Measurements from ENCODE around the gene TFF1.

TFF1 gene

GRCh38 chr21:42338729-42339715 is 27.3 kb downstream of the TFF1 start:
- TF ChIP-seq TOX (CRISPR knock-in tag; IDR thresholded peaks at IDR 0.05; ENCODE audit: borderline replicate concordance) (no peak), ZNF565 (CRISPR knock-in tag; conservative IDR thresholded peaks at IDR 0.05; ENCODE audit: low read depth) (no peak), ZNF70 (CRISPR knock-in tag; IDR thresholded peaks at IDR 0.05) (no peak), SNAI2 (CRISPR knock-in tag; IDR thresholded peaks at IDR 0.05) (no peak), TCF4 (CRISPR knock-in tag; IDR thresholded peaks at IDR 0.05; ENCODE audit: borderline replicate concordance) (no peak), RARB (CRISPR knock-in tag; IDR thresholded peaks at IDR 0.05) (no peak), CREB5 (CRISPR knock-in tag; IDR thresholded peaks at IDR 0.05; ENCODE audit: low read depth) (no peak), ZC3H10 (CRISPR knock-in tag; IDR thresholded peaks at IDR 0.05) (no peak), ISL1 (CRISPR knock-in tag; IDR thresholded peaks at IDR 0.05) (no peak), ZNF8 (CRISPR knock-in tag; IDR thresholded peaks at IDR 0.05) (no peak), CSRNP3 (CRISPR knock-in tag; IDR thresholded peaks at IDR 0.05) (no peak), OSR1 (CRISPR knock-in tag; IDR thresholded peaks at IDR 0.05) (no peak), PATZ1 (CRISPR knock-in tag; IDR thresholded peaks at IDR 0.05; ENCODE audit: borderline replicate concordance) (no peak), PPARA (CRISPR knock-in tag; IDR thresholded peaks at IDR 0.05; ENCODE audit: borderline replicate concordance) (no peak), POU6F1 (CRISPR knock-in tag; IDR thresholded peaks at IDR 0.05; ENCODE audit: borderline replicate concordance, low read depth) (no peak), ZFP30 (CRISPR knock-in tag; IDR thresholded peaks at IDR 0.05) (no peak), GLIS3 (CRISPR knock-in tag; IDR thresholded peaks at IDR 0.05) (no peak), BACH2 (CRISPR knock-in tag; IDR thresholded peaks at IDR 0.05; ENCODE audit: borderline replicate concordance) (no peak), ESRRG (CRISPR knock-in tag; IDR thresholded peaks at IDR 0.05) (no peak), TSHZ2 (CRISPR knock-in tag; IDR thresholded peaks at IDR 0.05) (no peak)
- ATAC-seq, result no peak

- no peak for ATAC-seq
- TF ChIP-seq PPARA (CRISPR knock-in tag; IDR thresholded peaks at IDR 0.05; ENCODE audit: borderline replicate concordance) (no peak), TOX (CRISPR knock-in tag; IDR thresholded peaks at IDR 0.05; ENCODE audit: borderline replicate concordance) (no peak), ZFP3 (CRISPR knock-in tag; IDR thresholded peaks at IDR 0.05) (no peak), GLIS3 (CRISPR knock-in tag; IDR thresholded peaks at IDR 0.05) (no peak), PATZ1 (CRISPR knock-in tag; IDR thresholded peaks at IDR 0.05; ENCODE audit: borderline replicate concordance) (no peak), CREB5 (CRISPR knock-in tag; IDR thresholded peaks at IDR 0.05; ENCODE audit: low read depth) (no peak), RARB (CRISPR knock-in tag; IDR thresholded peaks at IDR 0.05) (no peak), TSHZ2 (CRISPR knock-in tag; IDR thresholded peaks at IDR 0.05) (no peak)
Observed at GRCh38 chr21:42337830-42338728, 28.3 kb downstream of the TFF1 start.

All from SK-N-SH treated with all-trans-retinoic acid at 6 μM for 48 hours (cell line).